ENCODE measurements around the gene COL28A1.

The COL28A1 gene

DNA sequence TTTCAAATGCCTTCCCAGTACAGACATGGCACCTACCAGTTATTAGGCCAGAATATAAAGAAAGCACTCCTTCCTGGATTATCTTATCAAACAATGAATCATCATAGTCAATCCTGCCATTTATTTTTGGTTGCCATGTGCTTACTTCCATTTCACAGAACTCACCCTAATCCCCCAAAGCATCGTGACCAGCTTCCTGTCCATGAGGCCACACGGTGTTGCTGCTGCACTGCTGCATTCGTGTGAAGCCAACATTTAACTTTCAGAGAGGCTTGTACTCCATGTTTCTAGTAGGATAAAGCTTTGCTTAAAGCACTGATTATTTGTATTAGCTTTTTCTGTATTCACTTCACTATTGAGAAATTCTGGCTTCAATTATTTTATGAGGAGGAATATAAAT is 14.4 kb downstream of the COL28A1 start:
- no peak for DNase-seq (ENCODE audit: extremely low read depth in 1 of 2, low read depth in 1 of 2)

DNA sequence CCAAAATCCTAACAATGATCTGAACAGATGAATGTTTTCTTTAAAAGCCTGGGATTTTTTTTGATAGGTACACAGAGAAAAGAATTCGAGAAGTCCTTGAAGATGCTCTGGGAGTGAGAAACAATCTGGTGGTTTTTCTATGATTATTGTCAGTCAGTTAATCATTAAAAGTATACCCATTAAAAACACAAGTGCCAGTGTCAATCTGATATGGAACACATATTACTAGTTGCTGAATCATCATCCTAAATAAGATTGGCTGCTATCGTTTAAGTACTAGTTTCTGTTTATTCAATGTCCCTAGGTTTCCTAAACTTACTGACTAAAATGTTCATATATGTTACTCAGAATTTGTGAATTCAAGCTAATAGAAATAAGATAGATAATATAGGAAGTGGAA is 16.1 kb downstream of the COL28A1 start:
- DNase-seq (ENCODE audit: extremely low read depth in 1 of 2, low read depth in 1 of 2) = no peak

DNA sequence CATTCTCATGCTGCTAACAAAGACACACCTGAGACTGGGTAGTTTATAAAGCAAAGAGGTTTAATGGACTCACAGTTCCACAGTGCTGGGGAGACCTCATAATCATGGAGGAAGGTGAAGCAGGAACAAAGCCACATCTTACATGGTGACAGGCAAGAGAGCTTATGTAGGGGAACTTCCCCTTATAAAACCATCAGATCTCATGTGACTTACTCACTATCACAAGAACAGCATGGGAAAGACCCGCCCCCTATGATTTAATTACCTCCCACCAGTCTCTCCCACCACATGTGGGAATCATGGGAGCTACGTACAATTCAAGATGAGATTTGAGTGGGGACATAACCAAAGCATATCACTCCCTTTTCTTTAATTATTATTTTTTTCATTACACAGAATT is 16.6 kb downstream of the COL28A1 start:
- no peak for DNase-seq (ENCODE audit: extremely low read depth in 1 of 2, low read depth in 1 of 2)

DNA sequence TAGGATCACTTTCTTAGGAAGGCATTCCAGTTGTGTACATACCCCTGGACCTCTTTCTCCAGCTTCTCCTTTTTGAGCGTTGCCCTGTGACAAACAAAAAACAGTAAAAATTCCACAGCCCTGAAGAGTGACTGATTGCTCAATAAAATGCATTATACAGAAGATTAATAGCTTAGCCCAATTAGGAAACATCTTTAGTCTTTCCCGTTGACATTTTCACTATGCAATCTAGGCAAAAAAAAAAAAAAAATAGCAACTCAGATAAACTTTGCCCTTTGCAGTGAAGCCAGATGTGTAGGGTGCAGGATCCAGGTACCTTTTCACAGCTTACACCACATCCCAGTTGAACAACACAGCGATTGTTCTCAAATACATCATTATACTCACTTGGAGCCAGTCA is 17.9 kb downstream of the COL28A1 start:
- no peak for DNase-seq (ENCODE audit: extremely low read depth in 1 of 2, low read depth in 1 of 2)

DNA sequence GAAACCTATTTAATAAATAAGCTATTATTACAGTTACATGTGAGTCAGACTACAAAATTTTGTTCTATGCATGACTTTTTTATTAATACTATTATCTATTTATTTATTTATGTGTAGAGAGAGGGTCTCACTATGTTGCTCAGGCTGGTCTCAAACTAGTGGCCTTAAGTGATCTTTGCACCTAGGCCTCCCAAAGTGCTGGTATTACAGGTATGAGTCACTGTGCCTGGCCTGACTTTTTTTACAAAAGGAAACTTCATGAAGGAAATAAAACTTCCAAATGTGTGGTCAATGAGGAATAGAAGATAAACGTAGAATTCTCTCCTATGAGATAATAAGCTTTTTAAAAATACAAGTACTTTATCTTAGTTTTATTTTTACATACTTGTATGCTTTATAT is 19.0 kb downstream of the COL28A1 start:
- no peak for DNase-seq (ENCODE audit: extremely low read depth in 1 of 2, low read depth in 1 of 2)

DNA sequence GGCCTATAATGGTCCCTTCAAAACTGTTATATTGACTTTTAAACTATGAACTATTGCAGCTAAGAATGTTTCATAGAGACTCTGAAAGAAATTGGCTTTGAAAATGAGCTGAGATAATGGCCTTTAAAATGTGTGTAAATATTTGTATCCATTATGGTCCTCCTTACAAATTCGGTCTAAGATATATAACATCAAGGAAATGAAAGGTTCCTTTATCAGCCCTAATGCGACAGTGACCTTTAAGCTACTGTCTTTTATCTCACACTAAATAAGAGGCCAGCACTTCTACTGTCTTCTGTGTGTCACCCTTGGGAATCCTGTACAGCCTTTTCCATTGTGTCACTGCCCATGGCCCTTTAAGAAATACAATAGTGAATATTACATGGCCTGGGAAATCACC is 19.5 kb downstream of the COL28A1 start:
- no peak for DNase-seq (ENCODE audit: extremely low read depth in 1 of 2, low read depth in 1 of 2)

DNA sequence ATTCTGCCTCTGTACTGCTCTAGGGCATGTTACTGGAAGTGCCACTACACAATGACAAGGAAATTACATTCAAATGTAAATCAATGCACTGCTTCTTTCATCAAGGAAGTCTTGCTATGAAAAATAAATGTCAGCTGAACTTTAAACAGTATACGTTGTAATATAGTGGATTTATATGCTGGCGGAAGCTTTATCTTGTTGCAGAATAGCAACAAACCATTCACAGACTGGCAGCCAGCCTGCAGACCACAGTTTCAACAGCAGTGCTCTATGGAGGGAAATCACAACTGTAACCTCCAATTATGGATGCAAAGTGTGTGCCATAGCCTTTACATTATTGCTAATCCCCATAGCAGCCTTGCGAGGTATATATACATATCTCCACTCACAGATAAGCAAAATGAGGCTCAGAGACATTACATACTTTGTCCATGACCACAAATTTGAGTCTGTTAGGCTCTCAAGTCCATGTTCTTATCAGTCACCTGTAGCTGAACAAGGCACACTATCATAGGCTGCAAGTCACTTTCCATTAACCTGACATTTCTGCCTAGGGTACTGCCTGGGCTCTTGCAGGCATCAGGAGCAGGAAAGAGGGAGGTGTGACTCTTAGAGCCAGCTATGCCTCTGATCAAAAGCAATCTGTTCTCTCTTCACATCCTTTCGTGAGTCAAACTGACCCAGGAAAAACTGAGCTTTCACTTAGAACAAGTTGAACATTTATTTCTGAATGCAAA is 22.6 kb downstream of the COL28A1 start:
- DNase-seq (ENCODE audit: extremely low read depth in 1 of 2, low read depth in 1 of 2) = no peak

DNA sequence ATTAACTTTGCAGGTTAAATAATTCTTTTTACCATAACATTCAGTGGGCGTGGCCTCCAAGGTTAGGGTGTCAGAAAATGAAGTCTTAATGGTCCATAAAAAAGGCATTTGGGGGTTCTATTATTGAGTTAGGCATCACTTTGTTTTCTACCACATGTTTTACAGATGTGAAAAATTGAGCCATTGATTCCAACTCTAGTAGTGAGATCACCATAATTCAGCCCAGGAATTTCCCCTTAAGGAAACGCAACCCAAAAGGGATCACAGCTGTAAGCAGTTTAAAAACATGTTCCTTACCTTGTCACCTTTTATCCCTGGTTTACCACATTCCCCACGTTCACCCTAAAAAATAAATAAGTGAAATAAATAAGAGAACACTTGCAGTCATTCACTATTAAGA is 24.9 kb downstream of the COL28A1 start:
- DNase-seq (ENCODE audit: extremely low read depth in 1 of 2, low read depth in 1 of 2) = no peak

DNA sequence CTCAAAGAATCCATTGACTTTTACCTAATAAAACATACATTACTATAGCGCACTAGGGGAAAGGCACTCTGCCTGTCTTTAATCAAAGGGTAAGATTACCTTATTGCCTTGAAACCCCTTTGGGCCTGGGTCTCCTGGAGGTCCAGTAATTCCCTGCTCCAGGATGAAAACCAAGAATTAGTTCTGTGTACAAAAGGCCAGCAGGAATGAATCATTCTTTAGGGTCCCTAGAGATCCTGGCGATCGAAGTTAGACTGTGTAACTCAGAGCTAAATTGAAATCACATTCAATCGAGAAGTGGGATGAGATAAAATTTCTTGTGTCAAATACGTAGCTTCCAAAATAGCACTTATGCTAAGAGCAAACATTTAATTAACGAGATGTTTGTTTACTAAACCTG is 29.8 kb downstream of the COL28A1 start:
- DNase-seq (ENCODE audit: extremely low read depth in 1 of 2, low read depth in 1 of 2) = no peak

DNA sequence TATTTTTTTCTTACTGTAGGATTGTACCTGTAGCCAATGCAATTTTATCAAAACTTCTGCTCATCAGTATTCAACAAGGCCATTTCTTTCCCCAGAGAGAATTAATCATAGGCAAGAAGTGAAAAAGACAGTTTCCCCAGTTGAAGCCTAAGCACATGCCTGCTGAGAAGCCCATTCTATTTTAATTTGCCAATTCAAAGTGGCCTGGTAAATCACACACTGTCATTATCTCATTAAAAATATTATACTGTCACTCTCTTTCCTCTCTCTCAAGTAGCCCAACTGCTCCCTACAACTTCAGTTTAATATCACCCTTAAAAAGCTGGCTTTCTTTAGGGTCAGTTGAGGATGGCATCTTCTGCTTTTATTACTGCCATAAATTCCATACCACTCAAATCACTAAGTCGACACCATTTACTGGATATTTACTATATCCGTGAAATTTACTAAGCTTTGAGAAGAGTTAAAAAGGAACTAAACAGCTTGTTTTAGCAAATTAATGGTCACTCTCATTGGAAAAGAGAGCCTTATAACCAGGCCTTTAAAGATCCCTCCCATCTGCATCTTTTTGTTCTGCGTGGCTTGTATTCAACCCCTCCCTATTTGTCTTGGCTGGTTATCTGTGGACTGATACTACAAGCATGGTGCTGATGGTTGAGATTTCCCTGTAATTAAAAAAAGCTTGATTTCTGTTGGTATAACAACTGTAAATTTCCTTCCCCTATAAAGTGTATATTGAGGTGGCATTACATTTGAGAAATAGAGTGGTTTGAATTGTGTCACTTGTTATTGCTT is 30.6 kb downstream of the COL28A1 start:
- no peak for DNase-seq (ENCODE audit: extremely low read depth in 1 of 2, low read depth in 1 of 2)

DNA sequence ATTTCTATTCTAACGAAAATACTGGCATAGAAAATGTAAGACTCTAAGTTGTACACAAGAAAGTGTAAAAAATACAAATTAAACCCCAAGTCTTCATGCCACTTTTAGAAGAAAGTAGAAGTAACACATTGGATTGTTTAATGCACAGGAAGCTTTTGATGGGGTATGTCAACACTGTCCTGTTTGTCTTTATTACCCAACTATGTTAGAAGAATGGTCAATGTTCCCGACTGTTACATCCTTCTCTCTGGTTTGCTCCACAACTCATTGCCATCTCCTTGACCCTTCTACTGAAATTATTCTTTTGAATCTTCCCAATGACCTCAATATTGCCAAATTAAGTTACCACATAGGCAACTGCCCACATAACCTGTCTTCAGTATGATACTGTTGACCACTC is 35.8 kb downstream of the COL28A1 start:
- no peak for DNase-seq (ENCODE audit: extremely low read depth in 1 of 2, low read depth in 1 of 2)

DNA sequence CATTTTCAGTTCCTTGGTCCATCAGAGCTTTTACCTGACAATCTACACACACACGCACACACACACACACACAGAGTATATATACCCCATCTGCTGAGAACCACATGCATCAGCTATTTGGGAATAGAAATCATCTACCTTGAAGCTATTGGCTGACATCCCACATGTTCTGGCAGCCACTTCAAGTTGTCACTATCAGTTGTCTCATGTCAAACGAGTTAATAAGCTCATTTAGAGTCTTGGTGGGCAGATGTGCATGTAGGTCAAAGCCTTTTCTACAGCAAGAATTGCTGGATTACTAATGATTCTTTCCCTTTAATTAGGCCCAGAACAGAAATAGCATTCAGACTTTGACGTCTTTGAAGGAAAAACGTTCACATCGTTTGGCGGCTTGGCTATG is 36.8 kb downstream of the COL28A1 start:
- DNase-seq (ENCODE audit: extremely low read depth in 1 of 2, low read depth in 1 of 2) = no peak

DNA sequence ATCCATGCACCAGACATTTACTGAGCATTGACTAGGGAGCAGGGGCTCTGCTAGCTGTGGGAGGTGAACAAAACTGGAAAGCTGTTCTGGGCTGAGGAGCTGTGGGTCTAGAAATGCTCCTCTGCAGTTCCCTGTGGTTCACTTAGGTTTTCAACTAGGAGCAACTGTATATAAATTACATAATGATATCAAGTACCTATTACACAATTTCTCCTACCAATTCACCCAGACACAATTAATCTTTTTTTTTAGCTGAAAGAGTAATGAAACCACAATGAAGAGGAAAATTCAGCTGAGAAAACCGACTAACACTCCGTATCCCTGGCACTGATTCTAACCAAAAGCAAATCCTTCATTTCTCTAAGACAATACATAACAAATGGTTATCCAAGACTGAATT is 39.4 kb downstream of the COL28A1 start:
- DNase-seq (ENCODE audit: extremely low read depth in 1 of 2, low read depth in 1 of 2) = no peak

DNA sequence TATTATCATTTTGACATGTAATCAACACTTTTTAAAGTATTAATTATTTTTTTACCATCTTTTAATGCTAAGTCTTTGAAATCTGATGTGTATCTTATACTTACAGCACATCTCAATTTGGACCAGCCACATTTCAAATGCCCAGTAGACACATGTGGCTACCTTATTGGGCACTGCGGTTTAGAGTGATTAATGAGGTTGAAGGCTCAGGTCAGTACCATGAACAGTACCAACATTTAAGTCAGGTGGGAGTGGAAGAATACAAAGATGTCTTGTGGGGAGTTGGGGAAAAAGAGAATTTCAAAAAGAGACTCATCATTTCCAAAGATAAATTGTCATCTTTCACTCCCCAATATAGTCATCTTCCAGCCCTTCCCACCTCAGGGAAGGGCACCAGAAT is 40.5 kb downstream of the COL28A1 start:
- DNase-seq (ENCODE audit: extremely low read depth in 1 of 2, low read depth in 1 of 2) = no peak

DNA sequence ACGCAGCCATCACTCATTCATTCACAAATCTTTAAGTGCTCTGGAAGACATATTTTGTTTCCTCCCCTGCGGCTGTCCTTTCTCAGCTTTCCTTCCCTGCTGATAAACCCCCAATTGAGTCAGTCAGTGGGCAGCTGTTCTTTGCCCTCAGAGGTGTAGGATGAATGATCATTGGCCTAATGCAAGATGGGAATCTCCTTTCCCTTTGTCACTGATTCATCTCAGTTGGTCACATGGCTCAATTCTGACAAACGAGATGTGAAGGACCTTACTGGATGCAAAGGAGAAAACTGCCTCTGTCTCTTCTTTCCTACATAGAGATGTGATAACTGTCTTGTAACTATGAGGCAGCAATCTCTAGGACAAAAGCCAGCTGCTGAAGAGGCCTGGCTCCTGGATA is 44.6 kb downstream of the COL28A1 start:
- DNase-seq (ENCODE audit: extremely low read depth in 1 of 2, low read depth in 1 of 2) = no peak

DNA sequence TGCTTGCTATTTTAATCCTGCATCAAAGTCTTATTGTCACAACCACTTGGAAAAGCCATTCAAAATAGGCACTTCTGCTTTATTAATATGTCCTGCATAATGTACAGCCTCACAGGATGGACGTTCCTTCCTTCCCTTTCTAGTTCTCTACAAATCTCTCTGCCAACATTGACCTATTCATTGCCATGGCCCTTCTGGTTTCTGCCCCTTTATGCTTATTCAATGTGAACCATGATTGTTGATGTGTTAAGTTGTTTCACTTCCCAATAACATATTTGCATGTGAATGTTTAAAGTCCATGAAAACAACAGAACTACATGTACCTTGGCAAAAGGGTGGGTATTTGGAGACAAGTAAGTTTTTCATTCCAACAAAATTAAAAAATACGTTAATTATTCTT is 45.7 kb downstream of the COL28A1 start:
- no peak for DNase-seq (ENCODE audit: extremely low read depth in 1 of 2, low read depth in 1 of 2)

DNA sequence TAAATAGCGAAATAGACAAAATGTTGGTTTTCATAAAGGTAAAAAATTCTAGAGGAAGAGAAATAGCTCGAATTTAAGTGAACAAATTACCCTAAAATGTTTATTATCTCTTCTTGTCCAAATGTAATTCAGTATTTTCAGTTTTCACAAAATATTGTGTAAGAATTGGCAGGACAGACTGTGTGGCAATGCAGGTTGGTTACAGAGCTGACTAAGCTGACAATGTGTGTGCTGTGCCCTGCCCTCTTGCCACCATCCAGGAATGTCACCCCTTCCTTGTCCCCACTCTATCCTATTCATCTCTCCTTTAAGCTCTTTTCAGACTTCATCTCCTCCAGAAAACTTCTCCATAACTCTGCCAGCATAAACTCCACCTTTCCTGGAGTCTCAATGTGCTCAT is 46.1 kb downstream of the COL28A1 start:
- DNase-seq (ENCODE audit: extremely low read depth in 1 of 2, low read depth in 1 of 2) = no peak

DNA sequence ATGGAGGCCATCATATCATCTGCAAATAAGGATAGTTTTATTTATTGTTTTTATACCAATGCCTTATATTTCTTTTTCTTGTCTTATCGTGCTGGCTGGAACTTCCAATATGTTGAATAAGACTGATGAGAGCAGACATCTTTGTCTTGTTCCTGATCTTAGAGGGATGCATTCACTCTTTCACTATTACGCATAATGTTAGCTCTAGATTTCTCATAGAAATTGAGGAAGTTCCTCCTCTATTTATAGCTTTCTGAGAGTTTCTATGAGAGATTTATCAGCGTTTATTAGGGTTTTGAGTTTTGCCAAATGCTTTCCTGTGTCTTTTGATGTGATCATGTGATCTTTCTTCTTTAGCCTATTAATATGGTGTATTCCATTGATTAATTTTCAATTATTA is 49.3 kb downstream of the COL28A1 start:
- DNase-seq (ENCODE audit: extremely low read depth in 1 of 2, low read depth in 1 of 2) = no peak

DNA sequence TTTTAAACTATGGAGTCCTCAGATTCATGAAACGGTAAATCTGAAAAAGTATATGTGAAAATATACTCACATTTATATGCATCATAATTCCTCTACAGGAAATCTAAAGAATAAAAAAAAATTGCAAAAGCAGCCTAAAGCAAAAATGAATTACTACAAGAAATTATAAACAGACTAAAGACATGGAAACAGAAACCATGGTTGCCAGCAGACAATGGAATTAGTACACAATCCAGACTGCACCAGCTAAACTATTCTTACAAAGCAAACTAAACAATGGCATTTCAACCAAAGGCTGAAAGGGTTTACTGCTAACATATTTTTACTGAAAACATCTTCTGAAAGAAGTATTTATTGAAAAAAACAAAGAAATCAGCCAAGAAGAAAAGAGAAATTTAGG is 51.6 kb downstream of the COL28A1 start:
- no peak for DNase-seq (ENCODE audit: extremely low read depth in 1 of 2, low read depth in 1 of 2)

DNA sequence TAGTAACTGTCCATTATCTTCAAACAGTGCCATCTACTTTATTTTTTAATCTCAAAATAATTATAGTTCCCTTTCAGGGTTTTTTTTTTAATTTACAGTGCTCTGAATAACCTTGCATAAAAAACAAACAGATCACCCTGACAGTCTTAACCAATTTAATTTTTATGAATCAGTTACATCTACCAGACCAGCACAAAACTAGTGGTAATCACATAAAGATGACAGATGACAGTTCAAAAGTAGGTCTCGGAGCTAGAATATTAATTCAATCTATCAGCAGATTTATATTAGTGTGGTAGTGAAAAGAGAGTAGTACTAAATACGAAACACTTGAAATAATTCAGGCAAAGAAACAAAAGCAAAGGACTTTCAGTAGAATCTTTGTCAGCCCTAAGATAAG is 53.9 kb downstream of the COL28A1 start:
- no peak for DNase-seq (ENCODE audit: extremely low read depth in 1 of 2, low read depth in 1 of 2)

DNA sequence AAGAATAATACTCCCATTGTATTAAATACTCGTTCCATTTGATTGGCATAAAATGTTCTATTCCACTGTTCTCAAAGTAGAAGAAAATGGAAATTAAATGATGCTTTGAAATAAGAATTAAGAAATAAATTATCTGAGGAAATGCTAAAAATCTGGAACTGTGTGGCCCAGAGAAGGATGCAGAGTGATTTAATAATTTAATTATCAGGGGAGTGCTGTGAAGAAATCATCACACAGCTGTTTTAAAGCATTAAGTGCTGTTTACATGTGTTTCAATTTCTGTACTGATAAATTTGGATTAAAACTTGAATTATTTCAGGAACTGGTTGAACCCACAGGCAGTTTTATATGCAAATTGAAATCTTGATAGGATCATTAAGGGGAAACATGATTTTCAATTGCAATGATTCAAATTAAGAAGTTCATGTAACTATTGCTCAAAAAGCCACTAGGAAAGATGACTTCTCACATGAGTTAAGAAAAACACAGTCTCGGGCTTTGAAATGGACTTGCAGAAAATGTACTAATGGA is 56.3 kb downstream of the COL28A1 start:
- DNase-seq (ENCODE audit: extremely low read depth in 1 of 2, low read depth in 1 of 2) = no peak

DNA sequence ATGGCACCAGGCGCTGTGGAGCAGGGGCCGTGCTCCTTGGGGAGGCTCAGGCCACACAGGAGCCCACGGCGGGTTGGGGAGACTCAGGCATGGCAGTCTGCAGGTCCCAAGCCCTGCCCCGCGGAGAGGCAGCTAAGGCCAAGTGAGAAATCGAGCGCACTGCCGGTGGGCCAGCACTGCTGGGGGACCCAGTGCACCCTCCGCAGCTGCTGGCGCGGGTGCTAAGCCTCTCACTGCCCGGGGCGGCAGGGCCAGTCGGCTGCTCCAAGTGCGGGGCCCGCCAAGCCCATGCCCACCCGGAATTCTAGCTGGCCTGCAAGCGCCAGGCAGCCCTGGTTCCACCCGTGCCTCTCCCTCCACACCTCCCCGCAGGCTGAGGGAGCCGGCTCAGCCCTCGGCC is 57.1 kb downstream of the COL28A1 start:
- DNase-seq (ENCODE audit: extremely low read depth in 1 of 2, low read depth in 1 of 2) = no peak

Measured in stimulated activated CD8-positive, alpha-beta memory T cell treated with anti-CD3 and anti-CD28 coated beads, Interleukin-7, amount 100 ng/mL, for 48 hours (primary cell).